Measurements from ENCODE around the gene MDP1.
A peak's percentile ranks its signal among the peaks of the same experiment; 100 is the strongest.

MDP1 gene

DNA sequence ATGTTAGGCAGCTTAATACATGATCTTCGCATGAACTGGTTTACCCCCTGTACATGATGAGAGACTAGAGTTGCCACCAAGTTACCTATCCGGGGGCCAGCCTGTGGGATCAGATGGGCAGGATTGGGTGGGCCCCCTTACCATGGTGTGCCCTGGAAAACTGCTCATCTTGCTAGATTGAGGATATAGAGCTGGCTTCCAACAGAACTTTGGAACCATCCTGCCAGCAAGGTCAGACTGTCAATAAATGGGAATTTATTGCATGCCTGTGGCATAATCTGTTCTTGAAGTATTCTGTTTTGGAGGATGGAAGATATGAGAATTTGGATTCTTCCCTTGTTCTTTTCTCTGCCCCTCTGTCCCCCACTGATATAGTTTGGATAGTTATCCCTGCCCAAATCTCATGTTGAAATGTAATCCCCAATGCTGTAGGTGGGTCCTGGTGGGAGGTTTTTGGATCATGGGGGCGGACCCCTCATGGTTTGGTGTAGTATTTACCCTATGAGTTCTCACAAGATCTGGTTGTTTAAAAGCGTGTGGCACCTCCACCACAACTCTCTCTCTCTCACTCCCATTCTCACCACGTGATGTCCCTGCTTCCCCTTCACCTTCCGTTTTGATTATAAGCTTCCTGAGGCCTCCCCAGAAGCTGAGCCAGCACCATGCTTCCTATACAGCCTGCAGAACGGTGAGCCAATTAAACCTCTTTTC is 16.9 kb downstream of the MDP1 start:
- no peak for DNase-seq (ENCODE audit: low read depth)

DNA sequence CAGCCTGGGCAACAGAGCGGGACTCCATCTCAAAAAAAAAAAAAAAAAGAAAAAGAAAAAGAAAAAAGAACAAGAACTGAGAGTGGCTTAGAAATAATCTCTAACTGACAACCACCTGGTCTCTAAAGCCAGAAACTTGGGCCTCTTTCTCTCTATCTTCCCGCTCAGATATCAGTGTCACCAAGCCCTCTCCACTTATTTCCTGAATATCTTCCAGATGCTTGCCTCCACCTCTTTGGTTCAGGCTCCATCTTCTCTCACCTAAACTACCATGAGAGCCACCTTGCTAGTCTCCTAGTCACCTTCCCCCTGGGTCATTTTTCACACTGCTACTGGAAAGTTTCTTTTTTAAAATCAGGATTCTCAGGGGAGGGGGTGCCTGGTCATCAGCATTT is 18.8 kb downstream of the MDP1 start:
- DNase-seq (ENCODE audit: low read depth) = no peak

DNA sequence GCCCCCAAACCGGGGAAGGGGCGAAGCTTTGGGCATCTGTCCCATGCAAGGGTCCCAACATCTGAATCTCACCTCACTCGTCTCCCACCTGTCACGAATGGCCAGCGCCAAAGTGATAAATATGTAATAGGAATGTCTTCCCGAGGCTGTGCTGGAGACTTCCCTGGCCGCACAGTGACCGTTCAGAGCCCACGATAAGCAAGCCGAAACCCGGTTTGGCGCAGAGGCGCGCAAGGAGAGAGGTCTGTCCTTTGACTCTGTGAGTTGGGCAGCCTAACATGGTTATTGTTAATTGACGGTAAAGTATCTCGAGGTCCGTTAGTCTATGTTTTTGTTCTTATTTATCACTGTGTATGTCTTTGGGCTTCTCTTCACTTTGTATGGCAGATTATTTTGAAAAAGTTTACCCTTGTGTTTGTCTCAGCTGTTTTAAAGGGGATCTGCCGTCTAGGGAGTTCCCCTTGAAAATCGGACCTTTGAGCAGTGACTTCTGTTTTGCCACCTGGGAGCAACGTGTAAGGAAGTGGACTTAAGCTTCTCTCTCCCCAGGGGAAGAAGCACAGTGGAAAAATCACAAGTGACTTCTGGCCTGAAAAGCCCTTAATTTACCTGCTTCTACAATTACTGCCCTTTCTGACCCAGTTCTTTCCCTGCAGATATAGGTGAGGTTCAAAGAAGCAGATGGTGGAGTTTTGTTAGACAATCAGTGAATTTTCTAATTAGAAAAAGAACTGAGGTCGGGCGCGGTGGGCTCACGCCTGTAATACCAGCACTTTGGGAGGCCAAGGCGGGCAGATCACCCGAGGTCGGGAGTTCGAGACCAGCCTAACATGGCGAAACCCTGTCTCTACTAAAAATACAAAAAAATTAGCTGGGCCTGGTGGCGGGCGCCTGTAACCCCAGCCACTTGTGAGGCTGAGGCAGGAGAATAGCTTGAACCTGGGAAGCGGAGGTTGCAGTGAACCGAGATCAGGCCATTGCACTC is 19.5 kb downstream of the MDP1 start:
- DNase-seq (ENCODE audit: low read depth) = peak; percentile 9

DNA sequence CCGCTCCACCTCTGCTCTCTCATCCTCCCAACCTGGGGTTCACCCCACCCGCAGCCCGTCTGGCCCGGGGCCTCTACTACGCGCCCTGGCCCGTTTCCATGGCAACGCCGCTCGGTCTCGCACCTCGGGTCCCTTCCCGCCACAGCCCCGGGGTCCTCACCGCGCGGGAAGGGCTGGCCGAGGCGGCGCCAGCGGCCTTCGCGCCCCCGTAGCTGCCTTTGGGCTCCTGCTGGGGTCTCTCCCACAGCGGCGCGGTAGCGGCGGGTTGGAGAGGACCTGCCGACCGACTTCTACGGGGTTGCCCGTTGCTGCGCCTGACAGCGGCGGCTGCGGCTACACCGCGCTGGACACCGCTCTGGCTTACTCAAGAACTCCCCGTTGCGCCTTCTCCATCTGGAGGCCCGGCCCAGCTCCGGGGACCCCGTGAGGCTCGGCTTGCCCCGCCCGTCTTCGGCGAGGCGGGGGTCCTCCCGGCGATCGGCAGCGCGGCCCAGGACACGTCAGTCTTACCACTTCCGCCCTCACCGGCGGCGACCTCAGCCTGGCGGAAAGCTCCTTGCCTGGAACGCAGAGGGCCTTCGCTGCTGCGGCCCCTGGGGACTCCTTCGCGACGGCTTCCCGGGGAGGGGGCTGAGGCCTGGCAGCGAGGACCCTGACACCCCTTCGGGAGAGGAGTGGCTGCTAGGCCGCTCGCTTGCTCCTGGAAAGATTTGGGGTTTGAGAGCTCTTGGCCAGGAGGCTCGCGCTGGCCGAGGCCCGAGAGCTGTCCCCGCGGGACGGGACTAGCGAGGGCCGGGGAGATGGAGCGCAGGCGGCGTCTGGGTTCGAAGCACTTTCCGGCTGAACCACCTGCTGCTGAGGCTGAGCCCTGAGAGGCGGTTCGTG is 20.4 kb downstream of the MDP1 start, which contains the start of gene TM9SF1:
TM9SF1 (minus strand) TSS at position 256 of the 885 bp plus-strand sequence. CDS start 422 bp downstream, outside the sequence.
- peak; percentile 73 for DNase-seq (ENCODE audit: low read depth)

DNA sequence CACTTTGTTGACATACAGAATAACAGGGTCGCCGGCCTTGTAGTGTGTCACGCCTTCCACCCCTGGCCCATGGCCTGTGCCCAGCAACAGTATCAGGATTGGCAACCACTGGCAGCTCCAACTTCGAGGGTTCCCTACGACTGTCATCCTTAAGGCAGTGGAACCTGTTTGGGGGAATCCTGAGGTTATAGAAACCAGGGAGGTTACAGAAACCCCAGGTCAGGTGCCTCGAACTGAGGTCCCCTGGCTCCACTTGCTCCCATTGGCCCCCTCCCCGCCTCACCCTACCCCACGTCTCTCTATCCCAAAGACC is 21.0 kb downstream of the MDP1 start:
- DNase-seq (ENCODE audit: low read depth) = no peak

DNA sequence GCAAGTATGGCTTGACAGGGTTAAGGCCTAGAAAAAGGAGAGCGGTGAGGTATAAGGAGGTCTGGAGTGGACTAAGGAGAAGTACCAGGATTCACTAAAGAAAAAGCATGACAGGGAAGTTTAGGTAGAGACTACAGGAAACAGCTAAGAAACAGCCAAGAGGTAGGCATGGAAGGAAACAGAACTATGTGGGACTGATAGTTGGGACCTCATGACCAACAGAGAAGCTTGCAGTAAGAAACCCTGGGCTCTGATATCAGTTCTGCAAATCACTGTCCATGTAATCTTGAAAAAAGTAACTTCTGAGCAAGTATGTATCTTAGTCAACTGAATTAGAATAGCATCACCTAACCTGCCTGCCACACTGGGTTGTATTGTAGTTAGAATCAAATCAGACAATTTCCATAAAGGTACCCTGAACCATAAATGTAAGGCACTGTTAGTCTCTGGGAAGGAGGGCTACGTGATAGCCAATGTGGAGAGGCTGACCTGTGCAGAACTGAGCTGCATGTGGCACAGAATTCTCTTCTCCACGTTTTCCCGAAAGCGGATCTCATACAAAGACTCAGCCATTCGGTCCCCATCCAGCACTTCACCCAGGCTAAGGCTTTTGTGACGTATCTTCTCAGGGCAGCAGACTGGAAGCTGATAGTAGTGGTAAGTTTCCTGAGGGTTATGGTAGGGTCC is 21.5 kb downstream of the MDP1 start:
- no peak for DNase-seq (ENCODE audit: low read depth)

DNA sequence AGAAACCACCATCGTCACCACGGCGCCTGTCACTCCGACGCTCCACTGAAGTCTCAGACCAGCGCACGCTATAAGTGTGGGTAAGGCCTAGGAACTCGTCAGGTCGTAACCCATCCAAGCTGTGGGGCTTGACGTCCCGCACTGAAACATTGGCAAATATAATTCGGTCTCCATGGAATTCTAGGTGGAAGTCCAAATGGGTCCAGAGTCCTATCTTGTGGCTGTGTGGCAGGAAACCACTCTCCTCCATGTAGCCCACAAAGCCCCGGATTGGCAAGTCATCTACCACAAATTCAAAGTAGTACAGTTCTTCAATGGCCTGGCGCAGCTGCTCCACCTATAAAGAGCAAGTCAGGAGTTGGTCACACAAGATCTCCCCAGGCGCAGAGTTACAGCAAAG is 22.9 kb downstream of the MDP1 start:
- no peak for DNase-seq (ENCODE audit: low read depth)

DNA sequence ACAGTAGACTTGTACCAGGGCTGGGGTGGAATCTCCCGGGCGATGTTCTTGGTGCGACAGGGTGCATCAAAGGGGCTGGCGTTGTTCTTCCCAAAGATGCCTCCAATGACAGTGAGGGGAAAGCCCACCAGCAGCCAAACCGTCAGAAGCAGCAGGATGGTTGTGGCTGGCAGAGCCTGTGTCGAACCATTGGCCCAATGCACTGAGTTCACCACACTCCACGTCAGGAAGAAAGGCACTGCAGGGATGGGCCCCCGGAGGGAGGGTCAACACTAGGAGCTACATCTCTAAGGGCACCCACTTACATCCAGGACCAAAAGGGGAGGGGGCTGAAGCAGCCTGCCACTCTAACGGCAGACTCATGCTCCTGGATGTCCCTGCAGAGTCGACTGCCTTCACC is 25.4 kb downstream of the MDP1 start:
- DNase-seq (ENCODE audit: low read depth) = no peak

DNA sequence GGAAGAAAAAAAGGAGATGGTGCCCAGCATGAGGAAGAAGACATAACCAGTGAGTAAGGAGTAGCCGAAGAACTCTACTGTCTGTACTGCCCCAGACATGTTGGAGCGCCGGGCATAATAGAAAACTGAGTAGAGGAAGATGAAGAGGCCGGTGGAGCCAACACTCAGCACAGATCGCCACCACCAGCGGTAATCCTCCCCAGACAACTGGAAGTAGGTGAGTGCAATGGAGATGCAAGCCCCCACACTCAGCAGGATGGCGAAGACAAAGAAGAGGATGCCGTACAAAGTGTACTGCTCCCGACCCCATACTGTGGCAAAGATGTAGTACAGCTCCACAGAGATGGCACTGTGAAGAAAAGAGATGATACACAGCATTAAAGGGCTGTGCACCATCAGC is 26.4 kb downstream of the MDP1 start:
- DNase-seq (ENCODE audit: low read depth) = no peak

DNA sequence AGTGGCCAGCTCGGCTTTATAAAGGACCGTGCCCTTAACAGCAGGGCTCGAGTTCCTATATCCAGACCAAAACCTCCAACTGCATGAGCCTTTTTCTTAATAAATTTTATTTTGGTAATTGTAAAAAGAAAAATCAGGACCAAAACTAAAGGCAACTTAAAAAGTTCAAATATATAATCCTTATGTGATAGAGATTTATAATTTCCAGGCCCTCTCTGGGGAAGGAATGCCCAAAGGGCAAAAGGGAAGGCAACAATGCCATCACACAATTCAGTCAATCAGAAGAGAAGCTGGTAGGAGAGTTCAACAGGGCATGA is 26.8 kb downstream of the MDP1 start:
- no peak for DNase-seq (ENCODE audit: low read depth)

DNA sequence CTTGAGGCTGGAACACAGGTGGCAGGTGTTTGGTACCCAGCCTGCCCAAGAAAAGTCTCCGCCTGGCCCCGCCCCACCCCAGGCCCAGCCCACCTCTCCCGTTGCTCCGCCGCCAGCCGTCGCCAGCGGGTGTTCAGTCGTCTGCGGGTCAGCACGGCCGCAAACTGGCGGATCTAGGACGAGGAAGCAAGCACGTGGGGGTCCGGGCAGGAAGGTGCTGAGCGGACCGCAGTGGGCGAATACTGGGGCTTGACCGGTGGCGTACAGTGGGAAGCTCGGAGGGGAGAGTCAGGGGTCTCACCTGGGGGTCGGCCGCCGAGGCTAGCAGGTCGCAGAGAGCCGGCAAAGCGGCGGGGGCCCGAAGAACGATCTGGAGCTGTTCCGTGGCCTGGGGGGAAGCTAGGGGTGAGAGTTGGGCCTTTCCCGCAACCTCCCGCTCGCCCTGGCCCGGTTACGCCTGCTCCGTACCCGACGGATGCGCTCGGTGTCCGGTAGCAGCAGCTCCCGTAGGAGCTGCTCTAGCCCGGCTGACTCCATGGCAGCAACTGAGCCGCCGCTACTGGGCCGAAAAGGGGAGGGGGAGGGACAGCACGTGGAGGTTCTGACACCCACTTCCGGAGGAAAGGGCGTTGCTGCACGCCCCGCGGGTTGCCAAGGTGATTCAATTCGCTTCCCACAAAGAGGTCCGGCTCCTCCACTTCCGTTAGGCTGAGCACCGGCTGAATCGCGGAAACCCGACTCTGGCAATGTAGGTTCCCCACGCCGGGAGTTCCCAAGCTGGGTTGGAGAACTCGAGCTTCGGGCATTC is 27.4 kb downstream of the MDP1 start, which contains the start of gene IPO4:
IPO4 (minus strand) TSS at position 566 of the 808 bp plus-strand sequence; CDS start at position 537, 29 bp downstream.
- peak; percentile 95 for DNase-seq (ENCODE audit: low read depth)

DNA sequence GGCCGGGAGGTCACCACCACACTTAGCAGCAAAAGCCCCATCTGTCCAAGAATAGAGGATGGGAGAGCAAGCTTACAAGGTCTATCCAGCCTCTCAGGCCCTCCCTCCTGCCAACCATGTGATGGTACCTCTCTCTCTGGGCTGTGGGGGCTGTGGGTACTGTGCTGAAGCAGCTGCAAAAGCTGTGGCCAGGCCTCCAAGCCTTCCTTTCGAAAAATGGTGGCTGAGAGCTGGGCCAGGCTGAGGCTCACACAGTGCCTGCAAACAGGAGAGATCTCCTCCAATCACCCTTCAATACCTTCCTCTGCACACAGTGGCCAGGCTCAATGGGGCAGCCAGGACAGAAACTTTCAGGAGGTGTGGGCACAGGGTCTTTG is 28.3 kb downstream of the MDP1 start:
- DNase-seq (ENCODE audit: low read depth) = no peak

DNA sequence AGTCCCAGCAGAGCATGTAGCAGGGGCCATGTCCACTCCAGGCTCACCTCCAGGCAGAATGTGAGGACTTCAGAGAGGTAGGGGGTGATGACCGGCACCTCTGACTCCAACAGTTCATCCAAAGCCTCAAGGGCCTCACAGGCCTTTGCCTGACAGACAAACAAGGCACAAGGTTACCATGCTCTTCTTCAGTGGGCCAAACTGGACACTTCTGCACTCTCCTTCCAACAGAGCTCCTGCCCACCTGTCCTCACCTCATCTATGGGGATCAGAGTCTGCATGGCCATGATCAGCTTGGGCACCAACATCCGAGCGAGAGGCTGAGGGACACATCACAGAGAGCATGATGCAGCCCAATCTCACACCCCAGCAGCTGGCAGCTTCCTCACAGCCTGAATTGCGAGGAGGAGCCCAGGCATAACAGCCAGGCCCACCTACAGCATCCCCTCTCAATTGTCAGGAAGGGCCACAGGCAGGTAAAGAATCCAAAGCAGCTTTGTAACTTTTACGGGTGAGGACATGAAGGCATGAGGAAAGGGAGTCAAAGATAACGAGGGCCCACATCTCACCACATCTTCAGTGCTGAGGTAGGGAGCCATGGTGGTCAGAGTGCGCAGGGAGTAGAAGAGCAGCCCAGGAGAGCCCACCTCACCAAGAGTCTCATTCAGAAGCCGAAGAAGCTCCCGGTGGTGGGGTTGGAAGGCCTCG is 28.9 kb downstream of the MDP1 start:
- no peak for DNase-seq (ENCODE audit: low read depth)

DNA sequence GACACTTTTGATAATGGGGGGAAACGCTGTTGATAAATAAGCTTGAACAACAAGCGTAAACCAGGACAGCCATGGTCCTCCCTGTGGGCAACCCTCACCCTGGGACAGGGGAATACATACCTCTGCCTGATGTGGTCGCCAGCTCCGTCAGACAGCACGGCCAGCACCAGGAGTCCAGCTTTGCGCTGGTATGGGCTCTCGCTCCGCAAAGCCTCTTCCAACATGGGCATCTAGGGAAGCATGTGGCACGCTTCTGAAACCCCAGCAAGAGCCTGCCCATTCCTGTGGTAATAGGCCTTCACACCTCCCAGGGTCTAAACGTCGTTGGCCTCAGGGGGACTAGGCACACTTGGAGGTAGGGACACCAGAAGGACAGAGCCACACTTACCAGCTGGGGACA is 30.1 kb downstream of the MDP1 start:
- no peak for DNase-seq (ENCODE audit: low read depth)

DNA sequence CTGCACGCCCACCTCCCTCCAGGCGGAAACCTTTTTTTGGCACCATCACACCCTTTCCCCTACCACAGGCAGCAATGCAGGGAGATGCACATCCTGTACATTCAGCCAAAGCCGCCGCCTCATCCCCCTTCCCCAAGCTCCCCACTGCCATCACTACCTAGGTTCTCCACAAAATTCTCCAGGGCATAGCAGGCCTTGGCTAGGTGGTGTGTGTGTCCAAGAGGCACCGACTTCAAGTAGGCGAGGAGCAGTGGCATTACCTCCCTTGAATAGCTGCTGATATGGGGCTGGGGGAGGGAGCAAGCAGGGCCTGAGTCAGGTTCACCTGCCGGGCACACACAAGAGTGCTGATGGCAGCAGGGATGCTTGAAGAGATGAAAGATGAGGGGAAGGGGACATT is 30.8 kb downstream of the MDP1 start:
- no peak for DNase-seq (ENCODE audit: low read depth)

DNA sequence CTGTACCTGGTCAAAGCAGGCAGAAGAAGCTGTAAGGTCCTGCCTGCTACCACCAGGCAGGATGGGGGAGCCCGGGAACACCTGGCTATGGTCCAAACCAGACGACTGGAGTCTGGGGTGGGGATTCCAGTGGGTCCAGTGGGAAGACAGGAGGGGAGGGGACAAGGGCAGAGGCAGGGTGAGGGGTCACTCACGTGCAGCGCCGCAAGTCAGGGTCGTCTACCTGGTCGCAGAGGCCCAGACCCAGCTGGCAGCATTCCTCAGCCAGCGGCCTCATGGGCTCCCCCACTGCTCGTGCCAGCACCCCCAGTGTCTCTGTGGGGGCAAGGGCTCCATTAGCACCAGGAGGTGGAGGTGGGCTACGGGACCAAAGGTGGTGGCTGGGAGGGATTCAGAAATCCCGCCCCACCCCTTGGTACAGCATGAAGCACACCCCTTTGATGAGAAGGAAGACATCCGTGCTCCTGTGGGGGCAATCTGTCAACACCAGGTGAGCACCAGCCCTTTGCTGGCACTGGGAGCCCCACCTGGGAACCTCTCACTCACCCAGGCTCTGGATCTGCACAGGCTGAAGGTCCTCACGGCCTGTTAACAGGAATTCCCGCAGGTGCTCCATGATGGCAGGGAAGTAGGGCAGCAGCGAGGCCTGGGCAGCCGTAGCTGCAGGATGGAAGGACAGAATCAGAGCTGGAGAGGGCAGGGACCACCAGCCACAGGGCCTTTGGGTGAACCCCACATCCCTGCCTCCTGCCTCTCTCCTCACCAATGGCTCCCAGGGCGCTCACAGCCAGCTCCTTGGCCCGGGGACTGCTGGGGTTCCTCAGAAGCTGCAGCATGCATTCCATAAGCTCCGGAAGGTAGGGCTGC is 31.5 kb downstream of the MDP1 start:
- no peak for DNase-seq (ENCODE audit: low read depth)

DNA sequence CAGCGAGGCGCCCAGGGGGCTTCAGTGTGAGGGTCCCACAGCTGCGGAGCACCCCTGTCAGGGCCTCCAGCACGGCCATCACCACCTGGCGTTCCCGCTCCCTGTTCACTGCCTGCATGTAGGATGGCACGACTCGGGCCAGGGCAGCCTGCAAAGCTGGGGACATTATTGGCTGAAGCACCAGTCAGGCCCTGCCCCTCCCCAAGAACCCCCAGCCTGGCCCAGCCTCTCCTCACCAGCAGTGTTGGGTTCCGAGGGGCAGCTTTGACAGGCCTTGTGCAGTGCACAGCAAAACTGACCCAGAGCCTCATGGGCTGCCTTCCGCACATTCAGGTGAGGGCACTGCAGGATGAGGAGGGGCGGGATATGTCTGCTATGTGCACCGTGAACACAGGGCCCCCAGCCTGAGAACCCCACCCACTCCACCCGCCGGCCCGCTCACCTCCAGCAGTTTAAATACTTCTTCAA is 32.8 kb downstream of the MDP1 start:
- no peak for DNase-seq (ENCODE audit: low read depth)

DNA sequence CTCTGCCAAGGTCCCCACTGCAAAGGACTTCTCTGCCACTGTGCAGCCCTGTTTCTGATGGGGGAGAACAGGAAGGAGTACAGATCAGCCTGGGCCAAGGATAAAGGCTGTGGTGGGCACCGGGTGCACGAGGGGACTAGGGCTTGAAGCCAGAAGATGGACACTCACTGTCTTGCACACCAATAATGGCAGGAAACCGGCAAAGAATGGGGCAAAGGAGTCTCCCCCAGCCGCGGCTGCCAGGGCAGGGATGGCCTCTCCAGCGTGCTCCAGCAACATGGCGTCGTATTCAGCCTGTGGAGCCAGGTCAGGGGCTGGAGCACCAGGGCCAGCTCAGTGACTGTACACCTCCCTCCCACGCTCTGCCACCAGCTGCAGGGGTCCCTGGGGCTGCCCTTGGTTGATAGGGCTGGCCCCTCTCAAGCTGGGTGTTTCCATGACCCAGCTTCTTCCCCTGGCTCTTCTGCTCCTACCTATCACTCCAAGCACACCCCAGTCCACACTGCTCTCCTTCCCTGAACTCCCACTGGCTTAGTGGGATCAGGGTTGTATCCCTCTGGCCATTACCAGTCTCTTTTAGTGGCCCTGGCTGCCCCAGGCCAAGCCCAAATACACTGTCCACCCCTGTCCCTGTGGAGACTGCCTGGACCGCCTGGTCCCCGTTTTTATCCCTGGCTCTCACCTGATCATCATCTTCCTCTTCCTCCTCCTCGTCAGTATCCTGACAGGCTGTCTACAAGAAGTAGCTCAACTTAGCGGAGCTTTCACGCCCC is 33.6 kb downstream of the MDP1 start:
- no peak for DNase-seq (ENCODE audit: low read depth)
